Thoracic aorta (tissue), 2 donors: ENCODE data around the gene SRGAP1. TPM values are rescaled to one million over a fixed set of nuclear protein-coding genes. Genes with fewer than 3 reads are reported as not detected.
"Not testable (repeated sequence)": the region's sequence is repeated elsewhere in the genome, so short reads cannot be mapped to it uniquely, and the experiment has no call there.

ENCODE experiments used
- ATAC-seq: fragments of 150-250 bp; one replicate; pipeline ENCODE4 v1.8.0; 2017; ENCODE audit warnings: low read depth; ENCODE audit not compliant: insufficient number of reproducible peaks, low FRiP score
- DNase-seq: peaks from one replicate; pipeline ENCODE4 v3.0.0-alpha.2; 2020; ENCODE audit warnings: low spot score
- H3K27ac ChIP-seq, 2 donors: fragments of 200-600 bp; sonication (generic); 1 replicate in 1 of 2; 2 replicates in 1 of 2; pipeline ENCODE4 v1.5.1; 2016; ENCODE audit warnings: mild to moderate bottlenecking in 2 of 2, moderate library complexity in 2 of 2
- H3K27me3 ChIP-seq: fragments of 200-600 bp; sonication (generic); replicated peaks from 2 replicates; pipeline ENCODE4 v1.6.0; 2016; ENCODE audit warnings: mild to moderate bottlenecking; ENCODE audit not compliant: insufficient read depth
- H3K36me3 ChIP-seq: fragments of 200-600 bp; sonication (generic); one replicate; pipeline ENCODE4 v1.5.1; 2016
- H3K4me1 ChIP-seq, 2 donors: fragments of 200-600 bp; sonication (generic); 1 replicate in 1 of 2; 2 replicates in 1 of 2; pipeline versions ENCODE4 v1.5.1 to v1.6.0; 2016; ENCODE audit warnings: low read depth in 2 of 2, mild to moderate bottlenecking in 1 of 2; ENCODE audit not compliant: control insufficient read depth in 1 of 2
- H3K4me3 ChIP-seq: fragments of 200-600 bp; sonication (generic); 2 replicates; pipeline ENCODE4 v1.5.1; 2016; ENCODE audit warnings: mild to moderate bottlenecking
- H3K9me3 ChIP-seq: fragments of 200-600 bp; sonication (generic); 2 replicates; pipeline ENCODE4 v1.5.1; 2016
- total RNA-seq, 2 donors: library from RNA; depleted of rRNA; stranded (reverse); fragments of >200 nt; gene quantifications; one replicate each; pipeline versions ENCODE4 v1.1.0 to v1.2.3, GENCODE V29; 2016
- TF ChIP-seq, protein P1 (sequence below): fragments of 200-600 bp; sonication (generic); IDR thresholded peaks from one replicate; pipeline ENCODE4 v1.5.1; 2019; ENCODE audit warnings: antibody characterized with exemption

The SRGAP1 gene
- total RNA-seq, 2 donors from 2014 or later = 7.9 to 24.1 TPM

GRCh38 chr12:63849641-63850040 is 5.1 kb downstream of the SRGAP1 start:
- Histone ChIP-seq H3K27ac (no peak overlapping the region), H3K36me3 (no peaks in the 10 kb centered on the region), H3K4me1 (peaks cover 10 to 25% of the 10 kb centered on the region in 2 donors), H3K9me3 (no peaks in the 10 kb centered on the region), H3K27me3 (no peaks in the 10 kb centered on the region), H3K4me3 (no peak overlapping the region)
- ATAC-seq (no peak), DNase-seq (no peak)
- TF ChIP-seq, protein P1, sequence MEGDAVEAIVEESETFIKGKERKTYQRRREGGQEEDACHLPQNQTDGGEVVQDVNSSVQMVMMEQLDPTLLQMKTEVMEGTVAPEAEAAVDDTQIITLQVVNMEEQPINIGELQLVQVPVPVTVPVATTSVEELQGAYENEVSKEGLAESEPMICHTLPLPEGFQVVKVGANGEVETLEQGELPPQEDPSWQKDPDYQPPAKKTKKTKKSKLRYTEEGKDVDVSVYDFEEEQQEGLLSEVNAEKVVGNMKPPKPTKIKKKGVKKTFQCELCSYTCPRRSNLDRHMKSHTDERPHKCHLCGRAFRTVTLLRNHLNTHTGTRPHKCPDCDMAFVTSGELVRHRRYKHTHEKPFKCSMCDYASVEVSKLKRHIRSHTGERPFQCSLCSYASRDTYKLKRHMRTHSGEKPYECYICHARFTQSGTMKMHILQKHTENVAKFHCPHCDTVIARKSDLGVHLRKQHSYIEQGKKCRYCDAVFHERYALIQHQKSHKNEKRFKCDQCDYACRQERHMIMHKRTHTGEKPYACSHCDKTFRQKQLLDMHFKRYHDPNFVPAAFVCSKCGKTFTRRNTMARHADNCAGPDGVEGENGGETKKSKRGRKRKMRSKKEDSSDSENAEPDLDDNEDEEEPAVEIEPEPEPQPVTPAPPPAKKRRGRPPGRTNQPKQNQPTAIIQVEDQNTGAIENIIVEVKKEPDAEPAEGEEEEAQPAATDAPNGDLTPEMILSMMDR = no peak

DNA sequence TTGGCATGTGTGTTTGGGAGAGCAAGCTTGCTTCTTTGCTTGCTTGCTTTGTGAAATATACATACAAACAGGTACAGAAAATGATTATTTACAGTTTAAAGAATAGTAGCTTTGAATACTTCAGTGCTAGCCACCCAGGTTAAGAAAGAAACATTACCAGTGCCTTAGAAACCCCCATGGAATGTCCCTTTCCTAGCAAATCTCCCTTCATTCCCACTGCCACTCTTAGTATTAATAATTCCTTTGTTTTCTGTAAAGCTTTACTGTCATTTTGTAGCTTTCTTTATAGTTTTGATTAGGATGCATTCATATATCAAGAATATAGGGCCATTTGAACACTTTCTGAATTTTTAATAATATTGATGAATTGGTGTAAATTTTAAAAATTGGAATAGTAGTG is 9.5 kb downstream of the SRGAP1 start:
- Histone ChIP-seq H3K27ac (no peak overlapping the region), H3K27me3 (no peaks in the 10 kb centered on the region), H3K9me3 (no peaks in the 10 kb centered on the region), H3K36me3 (no peaks in the 10 kb centered on the region), H3K4me3 (no peak overlapping the region), H3K4me1 (peaks cover 0 to 5% of the 10 kb centered on the region in 2 donors)
- ATAC-seq (no peak), DNase-seq (no peak)
- TF ChIP-seq, protein P1 = no peak

- TF ChIP-seq, protein P1 = no peak
- no peak for ATAC-seq
- no peaks in the 10 kb centered on the region for H3K27me3 ChIP-seq
Observed at GRCh38 chr12:63855299-63855698, 10.8 kb downstream of the SRGAP1 start.

DNA sequence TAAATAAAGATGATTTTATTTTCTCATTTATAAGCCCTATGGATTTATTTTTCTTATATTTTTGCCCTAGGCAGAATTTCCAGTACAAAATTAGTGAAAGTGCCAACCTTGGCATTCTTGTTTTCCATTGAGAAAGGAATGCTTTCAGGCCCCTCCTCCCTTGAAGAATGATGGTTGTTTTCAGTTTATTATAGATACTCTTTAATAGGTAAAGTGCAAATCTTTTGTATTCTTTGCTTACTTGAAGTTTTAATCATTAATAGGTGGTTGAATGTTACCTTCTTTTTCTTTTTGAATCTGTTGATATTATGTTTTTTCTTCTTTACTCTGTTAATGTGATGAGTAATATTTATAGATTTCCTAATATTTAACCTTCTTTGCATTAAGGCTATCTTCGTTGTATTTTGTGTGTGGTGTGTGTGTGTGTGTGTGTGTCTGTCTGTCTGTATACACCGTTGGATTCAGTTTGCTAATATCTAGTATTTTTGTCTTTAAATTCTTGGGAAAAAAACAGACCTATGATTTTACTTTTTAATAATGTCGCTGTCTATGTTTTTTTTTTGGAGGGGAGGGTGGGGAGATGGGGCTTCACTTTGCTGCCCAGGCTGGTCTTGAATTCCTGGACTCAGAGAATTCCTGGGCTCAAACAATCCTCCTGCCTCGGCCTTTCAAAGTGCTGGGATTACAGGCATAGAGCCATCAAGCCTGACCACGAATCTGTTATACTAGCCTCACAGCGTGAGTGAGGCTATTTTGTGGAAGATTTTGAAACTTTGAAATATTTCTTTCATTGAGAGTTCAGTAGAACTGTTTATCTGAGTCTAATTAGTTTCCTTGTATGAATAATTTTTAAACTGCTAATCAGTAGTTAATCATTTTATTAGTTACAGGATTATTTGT is 13.5 kb downstream of the SRGAP1 start:
- Histone ChIP-seq H3K9me3 (no peaks in the 10 kb centered on the region), H3K36me3 (no peaks in the 10 kb centered on the region), H3K27me3 (no peaks in the 10 kb centered on the region), H3K4me3 (no peak overlapping the region), H3K4me1 (peaks cover 16 to 21% of the 10 kb centered on the region in 2 donors), H3K27ac (no peak overlapping the region)
- TF ChIP-seq, protein P1 = no peak
- no peak for DNase-seq
- ATAC-seq = no peak

More at GRCh38 chr12:63855299-63855698, 10.8 kb downstream of the SRGAP1 start:
- DNase-seq = no peak
- Histone ChIP-seq H3K4me3 (no peak overlapping the region), H3K9me3 (no peaks in the 10 kb centered on the region), H3K36me3 (no peaks in the 10 kb centered on the region), H3K4me1 (peaks cover 0 to 5% of the 10 kb centered on the region in 2 donors), H3K27ac (no peak overlapping the region)

GRCh38 chr12:63859880-63860279 is 15.4 kb downstream of the SRGAP1 start:
- not testable (repeated sequence) for H3K27ac ChIP-seq, H3K9me3 ChIP-seq, H3K27me3 ChIP-seq, DNase-seq, H3K4me3 ChIP-seq, ATAC-seq, H3K36me3 ChIP-seq
- H3K4me1 ChIP-seq = peaks cover 21% of the 10 kb centered on the region in 2 donors
